RWPE1 (cell line): Measurements from ENCODE around the gene AP3B1.

Source experiments
- CTCF ChIA-PET: fragments of 350-600 bp; sonication (Branson Sonifier 250); formaldehyde crosslinking; extraction: SDS; loops from one replicate; lab custom pipeline; 2021; lab: Yijun Ruan, JAX
- POLR2A ChIA-PET: fragments of 400-600 bp; formaldehyde crosslinking; extraction: SDS; loops from one replicate; lab custom pipeline; 2020; ENCODE audit warnings: antibody characterized with exemption; ENCODE audit not compliant: low non-redundant PET; lab: Yijun Ruan, JAX
- DNase-seq: peaks from one replicate; pipeline ENCODE4 v3.0.0; 2012; ENCODE audit warnings: low spot score
- H3K27ac ChIP-seq: fragments of 450-650 bp; 2 replicates; pipeline ENCODE4 v1.5.1; 2017
- CTCF ChIP-seq: fragments of 450-650 bp; conservative IDR thresholded peaks from 2 replicates; pipeline ENCODE4 v1.5.1; 2017; ENCODE audit warnings: low read depth, mild to moderate bottlenecking

Gene AP3B1

GRCh38 chr5:77987331-77987730, 307.2 kb downstream of the AP3B1 start:
- DNase-seq, result no peak
- TF ChIP-seq CTCF, result no peak
- H3K27ac ChIP-seq, result no peak overlapping the region
- ChIA-PET POLR2A (no interaction called here), CTCF (no interaction called here)

- ChIA-PET POLR2A (no interaction called here), CTCF (interaction anchor here (0.7 to 1.3 kb wide), 2 partner anchors 11 to 17 kb away, joined by 3 to 4 read pairs; no protein-coding TSS in a partner anchor)
Observed at GRCh38 chr5:77986261-77986660, 308.2 kb downstream of the AP3B1 start.

GRCh38 chr5:77985247-77985646, 309.3 kb downstream of the AP3B1 start:
- ChIA-PET CTCF (interaction anchor here (1.3 kb wide), 1 partner anchor 10 kb away, joined by 4 read pairs; no protein-coding TSS in a partner anchor), POLR2A (interaction anchor here (0.7 kb wide), 1 partner anchor 462 kb away, joined by 3 read pairs; no protein-coding TSS in a partner anchor)
- H3K27ac ChIP-seq, result no peak overlapping the region
- no peak for DNase-seq
- TF ChIP-seq CTCF, result no peak

More at GRCh38 chr5:77986261-77986660, 308.2 kb downstream of the AP3B1 start:
- DNase-seq, result no peak
- no peak overlapping the region for H3K27ac ChIP-seq
- no peak for TF ChIP-seq CTCF

GRCh38 chr5:77984587-77984986, 309.9 kb downstream of the AP3B1 start:
- H3K27ac ChIP-seq, result no peak overlapping the region
- TF ChIP-seq CTCF, result no peak
- CTCF ChIA-PET, result interaction anchor here (0.6 kb wide), 1 partner anchor 121 kb away, joined by 4 read pairs; no protein-coding TSS in a partner anchor
- no peak for DNase-seq
- POLR2A ChIA-PET, result interaction anchor here (0.7 kb wide), 1 partner anchor 461 kb away, joined by 3 read pairs; no protein-coding TSS in a partner anchor

GRCh38 chr5:77983482-77984199, 310.9 kb downstream of the AP3B1 start:
- TF ChIP-seq CTCF, result no peak
- POLR2A ChIA-PET, result no interaction called here
- no peak overlapping the region for H3K27ac ChIP-seq
- no peak for DNase-seq
- CTCF ChIA-PET, result interaction anchor here (0.6 to 0.7 kb wide), 2 partner anchors 17 to 122 kb away, joined by 3 to 4 read pairs; no protein-coding TSS in a partner anchor

GRCh38 chr5:77981820-77982219, 312.7 kb downstream of the AP3B1 start:
- CTCF ChIA-PET, result interaction anchor here (0.6 kb wide), 1 partner anchor 104 kb away, joined by 3 read pairs; no protein-coding TSS in a partner anchor
- no peak overlapping the region for H3K27ac ChIP-seq
- no peak for TF ChIP-seq CTCF
- POLR2A ChIA-PET, result no interaction called here
- DNase-seq, result no peak
